Stimulated activated CD4-positive, alpha-beta T cell treated with anti-CD3 and anti-CD28 coated beads, Interleukin-15, amount 100 ng/mL, for 48 hours (primary cell): Measurements from ENCODE around the gene CCDC92.
A peak's percentile ranks its signal among the peaks of the same experiment; 100 is the strongest.

Experiments
- DNase-seq, 2 donors: peaks; one replicate each; pipeline ENCODE4 v3.0.0-alpha.2; 2020; ENCODE audit warnings: low read depth in 2 of 2

CCDC92 gene

GRCh38 chr12:123972457-123973401 is at the start of gene CCDC92, which contains the start of gene ZNF664:
TSS of gene CCDC92 (minus strand) at chr12:123972831. CDS start at chr12:123944305, 28,526 bp downstream.
TSS of gene ZNF664 (plus strand) at chr12:123973215. CDS start at chr12:124012145, 38,930 bp downstream.
- peak; percentile 84 to 92 for DNase-seq

- no peak for DNase-seq
Observed at GRCh38 chr12:124022161-124022560, 49.5 kb upstream of the CCDC92 start.

DNA sequence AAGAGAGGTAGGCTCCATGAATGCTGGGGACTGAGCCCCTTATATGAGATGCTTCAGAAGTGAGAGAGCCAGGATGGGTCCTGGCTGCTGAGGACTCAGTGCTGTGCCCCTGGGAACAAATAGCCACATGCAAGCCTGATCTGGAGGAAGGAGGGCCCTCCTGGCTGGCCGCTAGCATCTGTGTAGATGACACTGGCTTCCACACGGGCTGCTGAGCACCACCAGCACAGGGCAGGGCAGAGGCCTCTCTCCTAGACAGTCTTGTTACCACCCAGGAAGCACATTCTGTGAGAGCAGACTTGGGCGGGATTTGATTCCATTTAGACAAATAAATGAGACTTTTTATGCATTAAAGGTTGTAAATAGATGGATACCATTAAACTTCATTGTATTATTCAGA is 48.4 kb upstream of the CCDC92 start:
- no peak for DNase-seq

GRCh38 chr12:124020514-124020949 is 47.9 kb upstream of the CCDC92 start:
- no peak for DNase-seq

DNA sequence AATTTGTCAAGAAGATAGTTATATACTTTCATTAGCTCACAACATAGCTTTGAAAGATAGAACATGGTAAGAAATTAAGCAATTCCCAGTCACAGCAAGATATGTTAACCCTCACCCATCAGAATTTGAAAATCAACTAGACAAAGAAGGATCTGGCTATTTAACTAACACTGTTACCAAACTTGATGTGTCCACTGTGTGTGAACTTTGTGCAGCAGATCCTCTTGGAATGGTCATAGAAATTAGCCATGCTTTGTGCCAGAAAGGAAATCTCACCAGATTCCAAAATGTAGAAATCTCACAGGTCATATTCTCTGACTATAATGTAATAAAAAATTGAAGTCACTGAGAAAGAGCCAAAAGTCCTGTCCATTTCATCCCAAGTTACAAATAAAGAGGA is 46.5 kb upstream of the CCDC92 start:
- DNase-seq = no peak

GRCh38 chr12:124018539-124018938 is 45.9 kb upstream of the CCDC92 start:
- no peak for DNase-seq

DNA sequence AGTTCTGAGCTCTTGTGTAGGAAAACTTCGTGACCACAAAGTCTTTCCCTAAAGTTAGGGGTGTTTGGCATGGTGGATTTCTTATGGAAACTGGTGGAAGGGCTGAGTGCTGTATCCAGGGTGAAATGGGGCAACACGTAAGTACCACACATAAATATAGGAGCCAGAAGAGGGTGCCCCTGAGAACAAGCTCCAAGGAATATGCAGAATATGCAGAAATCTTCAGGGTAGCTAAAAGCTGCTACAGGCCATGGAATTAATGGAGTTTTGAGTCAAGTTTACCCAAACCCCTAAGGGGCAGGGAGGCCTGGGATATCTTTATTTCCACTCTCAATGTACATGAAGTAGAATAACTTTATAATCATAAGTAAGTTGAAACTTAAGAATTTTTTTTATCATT is 44.4 kb upstream of the CCDC92 start:
- no peak for DNase-seq

- DNase-seq = no peak
Observed at GRCh38 chr12:124015494-124016461, 43.1 kb upstream of the CCDC92 start.

GRCh38 chr12:124013073-124013472 is 40.4 kb upstream of the CCDC92 start:
- no peak for DNase-seq

- DNase-seq = no peak
Observed at GRCh38 chr12:124011435-124012115, 38.9 kb upstream of the CCDC92 start.

GRCh38 chr12:124010687-124011086 is 38.1 kb upstream of the CCDC92 start:
- no peak for DNase-seq

DNA sequence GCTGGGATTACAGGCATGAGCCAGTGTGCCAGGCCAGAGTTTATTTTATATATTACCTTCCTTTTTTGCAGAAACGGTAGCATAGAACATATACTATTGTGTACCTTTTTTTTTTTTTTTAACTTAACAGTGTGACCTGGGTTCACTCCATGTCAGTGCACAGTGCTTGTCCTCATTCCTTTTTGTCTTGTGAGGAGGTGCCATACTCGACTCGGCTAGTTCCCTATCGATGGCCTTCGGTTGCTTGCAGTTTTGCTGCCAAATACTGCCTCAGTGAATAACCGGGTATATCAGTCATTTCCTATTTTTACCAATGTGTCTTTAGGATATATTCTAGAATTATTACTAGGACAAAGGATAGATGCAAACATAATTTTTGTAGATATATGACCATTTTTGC is 37.1 kb upstream of the CCDC92 start:
- DNase-seq = no peak

DNA sequence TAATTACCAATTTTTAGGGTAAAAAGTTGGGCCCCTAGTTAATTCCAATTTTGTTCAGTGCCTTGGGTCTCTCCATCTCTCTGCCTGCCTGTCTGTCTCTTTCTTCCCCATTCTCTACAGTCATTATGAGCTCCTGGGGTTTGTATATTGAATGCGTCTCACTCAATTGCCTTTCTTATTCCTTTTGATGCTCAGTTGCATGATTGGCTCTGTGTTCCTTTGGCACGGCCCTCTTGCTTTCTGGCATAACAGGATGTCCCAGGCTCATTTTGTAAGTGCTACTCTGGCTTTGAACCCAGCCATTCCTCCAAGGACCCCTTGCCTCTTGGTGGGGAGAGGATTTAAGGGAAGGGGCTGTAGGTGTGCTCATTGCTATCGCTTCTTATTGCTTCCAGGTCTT is 36.0 kb upstream of the CCDC92 start:
- no peak for DNase-seq

DNA sequence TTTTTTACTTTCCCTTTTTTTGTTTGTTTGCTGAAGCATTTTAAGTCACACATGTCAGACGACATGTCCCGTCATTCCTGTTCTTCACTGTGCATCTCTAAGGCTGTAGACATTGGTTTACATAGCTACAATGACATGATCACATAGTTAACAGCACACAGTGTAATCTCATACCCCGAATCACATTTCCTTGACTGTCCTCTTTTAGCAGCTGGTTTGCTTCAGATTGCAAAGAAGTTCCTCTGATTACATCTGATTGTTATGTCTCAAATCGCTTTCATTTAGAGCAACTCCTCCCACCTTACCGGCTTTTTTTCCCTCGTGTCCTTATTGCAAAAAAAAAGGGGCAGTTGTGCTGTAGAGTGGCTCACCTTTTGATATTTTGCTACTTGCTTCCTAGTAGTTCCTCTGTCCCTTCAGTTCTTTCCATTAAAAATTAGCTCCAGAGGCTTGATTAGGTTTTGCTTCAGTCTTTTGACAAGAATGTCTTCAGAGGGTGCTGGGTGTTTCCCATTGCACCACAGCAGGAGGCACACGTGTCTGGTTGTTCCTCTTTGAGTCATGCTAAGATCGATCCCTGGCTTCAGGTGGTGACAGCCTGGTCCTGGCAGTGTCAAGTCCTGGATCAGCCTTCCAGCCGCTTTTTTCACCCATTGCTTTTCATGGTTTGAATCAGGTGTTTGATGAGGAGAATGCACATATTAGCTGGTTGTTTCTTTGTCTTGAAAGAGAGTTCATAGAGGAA is 35.4 kb upstream of the CCDC92 start:
- no peak for DNase-seq

DNA sequence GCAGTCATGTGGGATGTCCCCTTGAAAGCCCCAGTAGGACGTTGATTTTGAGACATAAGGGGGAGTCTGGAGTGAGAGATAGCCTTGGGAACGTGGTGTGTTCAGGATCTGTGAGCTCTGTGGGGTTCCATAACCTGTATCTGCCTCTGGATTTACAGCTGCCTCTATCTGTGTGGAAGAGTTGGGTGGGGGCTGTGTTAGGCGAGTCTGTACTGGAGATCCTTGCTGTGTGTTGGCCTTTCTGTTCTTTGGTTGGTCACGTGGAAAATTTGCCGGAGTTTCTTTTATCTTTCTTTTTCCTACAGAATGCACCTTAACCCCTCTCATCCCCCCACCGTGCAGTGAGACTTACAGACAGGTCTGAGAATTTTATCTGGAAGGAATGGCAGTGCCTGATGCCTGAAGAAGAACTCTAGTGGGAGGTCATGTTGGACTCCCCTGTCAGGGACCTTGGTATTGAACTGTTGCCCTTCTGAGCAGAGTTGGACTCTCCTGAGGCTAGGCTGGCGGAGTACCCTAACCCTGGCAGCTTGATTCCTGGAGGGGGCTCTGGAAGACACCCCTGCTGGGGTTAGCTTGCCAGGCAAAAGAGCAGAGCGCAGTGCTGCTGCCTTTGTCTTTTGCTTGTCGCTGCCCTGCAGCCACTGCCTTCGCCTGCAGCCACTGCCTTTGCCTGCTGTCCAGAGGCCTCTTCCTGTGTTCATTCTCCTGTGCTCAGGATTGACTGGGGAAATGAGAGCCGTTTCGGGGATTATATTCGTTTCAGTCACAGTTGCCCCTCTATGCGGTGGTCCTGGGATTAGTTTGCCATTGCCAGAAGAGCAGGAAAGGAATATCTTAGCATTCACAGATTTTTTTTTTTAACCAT is 34.4 kb upstream of the CCDC92 start:
- DNase-seq = no peak

DNA sequence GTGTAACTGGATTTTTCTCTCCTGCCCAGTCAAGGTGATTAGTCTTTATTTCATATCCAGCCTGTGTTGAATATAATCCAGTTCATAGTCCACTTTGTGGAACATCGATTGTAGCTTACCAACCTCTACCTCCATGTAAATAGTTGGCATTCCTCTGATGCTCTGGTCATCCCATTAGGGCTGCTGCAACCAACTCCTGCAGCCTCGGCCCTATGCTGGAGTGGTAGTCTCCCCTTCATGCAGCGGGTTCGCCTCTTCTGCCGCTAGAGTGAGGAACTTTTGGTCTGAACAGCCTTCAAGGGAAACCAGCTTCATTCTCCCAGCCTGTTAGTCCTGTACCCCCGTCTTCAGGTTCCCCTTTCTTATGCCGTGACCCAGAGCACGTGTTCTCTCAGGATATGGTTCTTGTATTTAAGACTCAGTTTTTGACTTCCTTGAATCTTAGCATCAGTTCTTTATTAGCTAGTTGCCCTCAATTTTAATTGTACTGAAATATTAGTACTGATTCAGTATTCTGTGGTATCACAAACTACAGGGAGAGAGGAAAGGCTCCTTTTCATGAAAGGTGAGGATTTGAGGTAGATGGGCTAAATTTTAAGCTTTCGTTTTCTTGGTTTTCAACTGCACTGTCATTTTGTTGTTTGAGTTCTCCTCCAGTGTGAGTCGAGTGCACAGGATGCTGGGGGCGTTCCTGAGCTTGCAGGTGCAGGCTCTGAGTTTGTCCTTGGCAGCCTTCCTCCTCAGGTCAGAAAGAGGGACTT is 33.6 kb upstream of the CCDC92 start:
- DNase-seq = peak in 1 of 2 donors; percentile 38

GRCh38 chr12:124004233-124004875 is 31.7 kb upstream of the CCDC92 start:
- no peak for DNase-seq

DNA sequence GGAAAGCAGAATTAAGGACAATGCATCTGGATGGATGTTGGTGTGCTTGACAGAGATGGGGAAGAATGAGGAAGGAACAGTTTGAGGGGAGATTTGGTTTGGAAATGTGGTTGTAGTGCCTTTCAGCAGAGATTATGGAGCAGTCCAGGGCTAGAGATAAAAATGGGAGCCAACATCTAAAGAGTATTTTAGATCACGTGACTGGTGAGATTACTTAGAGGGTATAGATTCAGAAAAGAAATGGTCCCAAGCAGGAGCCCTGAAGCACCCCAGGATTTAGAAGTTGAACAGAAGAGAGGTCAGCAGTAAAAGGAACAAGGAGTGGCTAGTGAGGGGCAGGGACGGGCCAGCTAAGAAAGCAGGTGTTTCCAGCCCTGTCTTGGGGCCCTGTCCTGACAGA is 30.0 kb upstream of the CCDC92 start:
- no peak for DNase-seq
